Measurements from ENCODE around the gene SOX14. TPM values are rescaled to one million over a fixed set of nuclear protein-coding genes. Genes with fewer than 3 reads are reported as not detected.

SOX14 gene
- total RNA-seq, result not detected in 2 replicates

GRCh38 chr3:137764001-137764433 lies at the start of gene SOX14:
SOX14 (plus strand) TSS chr3:137764315; CDS start chr3:137764785, 470 bp downstream.

Other genes starting within 250 kb of the SOX14 start
- gene CLDN18, start 245.8 kb downstream of the SOX14 start, total RNA-seq, result not detected in 2 replicates